Ascending aorta (tissue), 2 donors: ENCODE measurements around the gene DMTF1. TPM values are rescaled to one million over a fixed set of nuclear protein-coding genes. Genes with fewer than 3 reads are reported as not detected.
"Not testable (repeated sequence)": the region's sequence is repeated elsewhere in the genome, so short reads cannot be mapped to it uniquely, and the experiment has no call there.

ENCODE experiments used
- DNase-seq, 2 donors: peaks; one replicate each; pipeline ENCODE4 v3.0.0-alpha.2; 2019; ENCODE audit warnings: low spot score in 2 of 2
- H3K27ac ChIP-seq, 2 donors: fragments of 200-600 bp; sonication (generic); one replicate each; pipeline ENCODE4 v1.5.1; 2016 to 2017; ENCODE audit warnings: mild to moderate bottlenecking in 1 of 2
- H3K27me3 ChIP-seq: fragments of 200-600 bp; sonication (generic); one replicate; pipeline ENCODE4 v1.5.1; 2017
- H3K36me3 ChIP-seq, 2 donors: fragments of 200-600 bp; sonication (generic); one replicate each; pipeline ENCODE4 v1.5.1; 2016
- H3K4me1 ChIP-seq, 2 donors: fragments of 200-600 bp; sonication (generic); one replicate each; pipeline ENCODE4 v1.5.1; 2016 to 2017; ENCODE audit warnings: mild to moderate bottlenecking in 1 of 2
- H3K4me3 ChIP-seq, 2 donors: fragments of 200-600 bp; sonication (generic); one replicate each; pipeline ENCODE4 v1.5.1; 2016 to 2017; ENCODE audit warnings: mild to moderate bottlenecking in 1 of 2
- H3K9me3 ChIP-seq, 2 donors: fragments of 200-600 bp; sonication (generic); one replicate each; pipeline ENCODE4 v1.5.1; 2016
- CTCF ChIP-seq, 3 experiments: fragments of 200-600 bp in 2 of 3; fragments of 450-650 bp in 1 of 3; sonication (generic) in 2 of 3; IDR thresholded peaks; one replicate each; pipeline ENCODE4 v1.5.1; 2016 to 2019; ENCODE audit warnings: antibody characterized with exemption in 3 of 3, mild to moderate bottlenecking in 1 of 3, moderate library complexity in 1 of 3
- intact Hi-C: fragments of 100-400 bp; cut with DNase I; formaldehyde crosslinking; loops from one replicate; pipeline ENCODE4 v1.15.1; 2023
- total RNA-seq: library from RNA; depleted of rRNA; stranded (reverse); fragments of >200 nt; gene quantifications from one replicate; pipeline ENCODE4 v1.1.0, GENCODE V29; 2016

DMTF1 gene
- total RNA-seq, 1 donor from 2014 or later: 23.1 TPM

- no peaks in the 10 kb centered on the region for H3K9me3 ChIP-seq
- no peaks in the 10 kb centered on the region for H3K36me3 ChIP-seq
- no peak for TF ChIP-seq CTCF (IDR thresholded peaks at IDR 0.05)
- intact Hi-C loops: no loop called here
- H3K4me1 ChIP-seq: no peaks in the 10 kb centered on the region
- H3K27ac ChIP-seq: no peak overlapping the region
- no peaks in the 10 kb centered on the region for H3K27me3 ChIP-seq
- DNase-seq: no peak
- H3K4me3 ChIP-seq: no peak overlapping the region
Observed at GRCh38 chr7:87111877-87112276, 40.4 kb upstream of the DMTF1 start.

GRCh38 chr7:87113077-87113476, 39.2 kb upstream of the DMTF1 start:
- TF ChIP-seq CTCF (IDR thresholded peaks at IDR 0.05): no peak
- no peak for DNase-seq
- intact Hi-C loops: no loop called here
- H3K27me3 ChIP-seq: no peaks in the 10 kb centered on the region
- no peak overlapping the region for H3K27ac ChIP-seq
- no peaks in the 10 kb centered on the region for H3K4me1 ChIP-seq
- no peak overlapping the region for H3K4me3 ChIP-seq
- no peaks in the 10 kb centered on the region for H3K36me3 ChIP-seq
- no peaks in the 10 kb centered on the region for H3K9me3 ChIP-seq

- H3K36me3 ChIP-seq: not testable (repeated sequence)
Observed at GRCh38 chr7:87113904-87114303, 38.3 kb upstream of the DMTF1 start.

GRCh38 chr7:87115772-87116171, 36.5 kb upstream of the DMTF1 start:
- H3K9me3 ChIP-seq, intact Hi-C loops, H3K4me3 ChIP-seq, H3K27ac ChIP-seq, DNase-seq, H3K27me3 ChIP-seq, H3K4me1 ChIP-seq, H3K36me3 ChIP-seq: not testable (repeated sequence)

More at GRCh38 chr7:87113904-87114303, 38.3 kb upstream of the DMTF1 start:
- intact Hi-C loops, DNase-seq, H3K4me1 ChIP-seq, H3K4me3 ChIP-seq, H3K27ac ChIP-seq, H3K27me3 ChIP-seq, H3K9me3 ChIP-seq: not testable (repeated sequence)

- Histone ChIP-seq H3K27me3 (no peaks in the 10 kb centered on the region), H3K9me3 (no peaks in the 10 kb centered on the region), H3K4me3 (no peak overlapping the region), H3K27ac (no peak overlapping the region), H3K4me1 (no peaks in the 10 kb centered on the region), H3K36me3 (no peaks in the 10 kb centered on the region)
- DNase-seq: no peak
- TF ChIP-seq CTCF (IDR thresholded peaks at IDR 0.05): no peak
- intact Hi-C loops: no loop called here
Observed at GRCh38 chr7:87116315-87116714, 35.9 kb upstream of the DMTF1 start.

- intact Hi-C loops: no loop called here
- no peak for TF ChIP-seq CTCF (IDR thresholded peaks at IDR 0.05)
- Histone ChIP-seq H3K4me3 (no peak overlapping the region), H3K36me3 (no peaks in the 10 kb centered on the region), H3K27ac (no peak overlapping the region), H3K27me3 (no peaks in the 10 kb centered on the region), H3K4me1 (no peaks in the 10 kb centered on the region), H3K9me3 (no peaks in the 10 kb centered on the region)
- no peak for DNase-seq
Observed at GRCh38 chr7:87119581-87119980, 32.7 kb upstream of the DMTF1 start.

GRCh38 chr7:87123105-87123504, 29.1 kb upstream of the DMTF1 start:
- H3K36me3 ChIP-seq: no peaks in the 10 kb centered on the region
- no peak overlapping the region for H3K27ac ChIP-seq
- no peaks in the 10 kb centered on the region for H3K9me3 ChIP-seq
- intact Hi-C loops: no loop called here
- no peaks in the 10 kb centered on the region for H3K27me3 ChIP-seq
- TF ChIP-seq CTCF (IDR thresholded peaks at IDR 0.05): no peak
- H3K4me1 ChIP-seq: no peaks in the 10 kb centered on the region
- H3K4me3 ChIP-seq: no peak overlapping the region
- DNase-seq: no peak
